ENCODE measurements around the gene PRKAR1B. TPM values are rescaled to one million over a fixed set of nuclear protein-coding genes. Genes with fewer than 3 reads are reported as not detected.

PRKAR1B gene
- total RNA-seq, 2 donors from 2014 or later, result 15.6 to 18.4 TPM

DNA sequence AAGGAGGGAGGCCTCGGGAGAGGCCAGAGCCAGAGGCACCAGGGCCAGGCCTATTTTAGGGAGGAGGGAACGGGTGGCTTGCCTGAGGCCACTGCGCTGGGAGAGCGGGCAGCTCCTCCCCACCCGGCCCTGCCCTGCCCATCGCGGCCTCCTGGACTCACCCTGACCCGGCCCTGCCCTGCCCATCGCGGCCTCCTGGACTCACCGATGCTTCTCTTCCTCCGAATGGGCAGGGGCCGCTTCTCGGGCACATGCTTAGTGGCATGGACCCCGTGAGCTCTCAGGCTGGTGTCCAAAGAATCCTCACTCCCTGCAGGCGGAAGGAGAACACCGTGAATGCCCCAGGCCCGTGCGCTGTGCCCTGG, 215.0 kb downstream of the PRKAR1B start:
- no peaks in the 10 kb centered on the region for H3K9me3 ChIP-seq
- H3K4me1 ChIP-seq (ENCODE audit: control insufficient read depth in 1 of 2, low read depth in 2 of 2), result peaks cover 36 to 78% of the 10 kb centered on the region in 2 donors
- DNase-seq (ENCODE audit: low spot score) (no peak), ATAC-seq (ENCODE audit: insufficient number of reproducible peaks, low FRiP score, low read depth) (no peak)
- no peaks in the 10 kb centered on the region for H3K27me3 ChIP-seq (replicated peaks; ENCODE audit: insufficient read depth)
- peak overlapping the region; percentile 100 for H3K4me3 ChIP-seq
- TF ChIP-seq, protein P1, sequence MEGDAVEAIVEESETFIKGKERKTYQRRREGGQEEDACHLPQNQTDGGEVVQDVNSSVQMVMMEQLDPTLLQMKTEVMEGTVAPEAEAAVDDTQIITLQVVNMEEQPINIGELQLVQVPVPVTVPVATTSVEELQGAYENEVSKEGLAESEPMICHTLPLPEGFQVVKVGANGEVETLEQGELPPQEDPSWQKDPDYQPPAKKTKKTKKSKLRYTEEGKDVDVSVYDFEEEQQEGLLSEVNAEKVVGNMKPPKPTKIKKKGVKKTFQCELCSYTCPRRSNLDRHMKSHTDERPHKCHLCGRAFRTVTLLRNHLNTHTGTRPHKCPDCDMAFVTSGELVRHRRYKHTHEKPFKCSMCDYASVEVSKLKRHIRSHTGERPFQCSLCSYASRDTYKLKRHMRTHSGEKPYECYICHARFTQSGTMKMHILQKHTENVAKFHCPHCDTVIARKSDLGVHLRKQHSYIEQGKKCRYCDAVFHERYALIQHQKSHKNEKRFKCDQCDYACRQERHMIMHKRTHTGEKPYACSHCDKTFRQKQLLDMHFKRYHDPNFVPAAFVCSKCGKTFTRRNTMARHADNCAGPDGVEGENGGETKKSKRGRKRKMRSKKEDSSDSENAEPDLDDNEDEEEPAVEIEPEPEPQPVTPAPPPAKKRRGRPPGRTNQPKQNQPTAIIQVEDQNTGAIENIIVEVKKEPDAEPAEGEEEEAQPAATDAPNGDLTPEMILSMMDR (IDR thresholded peaks at IDR 0.05), result no peak
- H3K27ac ChIP-seq, result peak overlapping the region; percentile 95 to 100
- H3K36me3 ChIP-seq, result peaks cover 45% of the 10 kb centered on the region

DNA sequence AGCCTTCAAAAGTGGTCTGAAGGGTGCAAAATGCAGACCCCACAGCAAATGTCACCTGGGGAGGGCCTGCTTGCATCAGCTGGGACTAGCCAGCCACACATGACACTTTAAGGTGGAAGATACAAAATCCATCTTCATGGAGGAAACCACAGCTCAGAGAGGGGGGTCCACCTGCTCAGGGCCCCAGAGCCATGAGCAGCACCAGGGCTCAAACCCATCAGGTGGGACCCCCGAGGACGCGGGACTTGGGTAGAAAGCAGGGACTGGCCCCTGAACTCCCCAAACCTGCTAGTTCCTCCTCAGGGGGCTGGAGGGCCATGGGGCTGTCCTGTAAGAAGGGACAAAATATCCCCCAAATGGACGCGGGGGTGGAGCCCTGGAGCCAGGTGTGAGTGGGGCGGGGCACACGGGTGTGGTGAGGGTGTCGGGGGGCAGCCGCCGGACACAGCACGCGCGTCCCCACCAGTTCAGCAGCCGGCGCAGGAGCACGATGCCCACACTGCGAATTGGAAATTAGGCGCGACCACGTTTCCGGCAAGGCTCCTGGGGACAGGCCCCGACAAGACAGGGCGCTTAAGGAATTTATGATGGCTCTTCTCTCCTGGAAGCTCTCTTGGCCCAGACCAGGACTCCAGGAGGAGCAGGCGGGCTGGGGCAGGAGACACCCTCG, 215.5 kb downstream of the PRKAR1B start:
- ATAC-seq (ENCODE audit: insufficient number of reproducible peaks, low FRiP score, low read depth) (no peak), DNase-seq (ENCODE audit: low spot score) (no peak)
- no peaks in the 10 kb centered on the region for H3K27me3 ChIP-seq (replicated peaks; ENCODE audit: insufficient read depth)
- TF ChIP-seq, protein P1 (IDR thresholded peaks at IDR 0.05), result no peak
- peak overlapping the region; percentile 95 to 100 for H3K27ac ChIP-seq
- peaks cover 36 to 83% of the 10 kb centered on the region in 2 donors for H3K4me1 ChIP-seq (ENCODE audit: control insufficient read depth in 1 of 2, low read depth in 2 of 2)
- H3K9me3 ChIP-seq, result no peaks in the 10 kb centered on the region
- no peak overlapping the region for H3K4me3 ChIP-seq
- peaks cover 49% of the 10 kb centered on the region for H3K36me3 ChIP-seq

DNA sequence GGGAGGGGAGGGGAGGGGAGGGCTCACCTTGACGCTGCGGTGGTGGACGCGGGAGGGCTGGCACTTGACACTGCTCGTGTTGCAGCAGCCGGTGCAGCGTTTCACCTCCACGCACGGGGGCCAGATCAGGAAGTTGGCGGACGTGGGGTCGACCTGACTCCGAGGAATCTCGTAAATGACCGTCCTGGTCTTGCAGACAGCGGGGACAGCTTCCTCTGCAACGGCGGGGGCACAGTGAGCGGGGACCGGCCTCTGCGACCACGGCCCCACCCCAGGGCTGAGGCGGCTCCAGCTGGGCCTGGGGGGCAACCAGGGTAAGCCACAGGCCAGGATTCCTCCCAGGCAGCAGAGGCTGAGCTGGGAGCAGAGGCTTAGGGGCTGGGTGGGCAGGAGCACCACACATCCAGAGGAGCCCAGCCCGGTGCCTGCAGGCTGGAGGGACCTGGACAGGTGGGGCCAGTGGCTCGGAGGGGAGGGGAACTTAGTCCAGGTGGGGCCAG, 216.2 kb downstream of the PRKAR1B start:
- no peak for DNase-seq (ENCODE audit: low spot score)
- H3K4me3 ChIP-seq, result no peak overlapping the region
- no peak overlapping the region for H3K27ac ChIP-seq
- no peak for ATAC-seq (ENCODE audit: insufficient number of reproducible peaks, low FRiP score, low read depth)
- H3K9me3 ChIP-seq, result no peaks in the 10 kb centered on the region
- no peaks in the 10 kb centered on the region for H3K27me3 ChIP-seq (replicated peaks; ENCODE audit: insufficient read depth)
- peaks cover 40 to 84% of the 10 kb centered on the region in 2 donors for H3K4me1 ChIP-seq (ENCODE audit: control insufficient read depth in 1 of 2, low read depth in 2 of 2)
- TF ChIP-seq, protein P1 (IDR thresholded peaks at IDR 0.05), result no peak
- peaks cover 54% of the 10 kb centered on the region for H3K36me3 ChIP-seq

DNA sequence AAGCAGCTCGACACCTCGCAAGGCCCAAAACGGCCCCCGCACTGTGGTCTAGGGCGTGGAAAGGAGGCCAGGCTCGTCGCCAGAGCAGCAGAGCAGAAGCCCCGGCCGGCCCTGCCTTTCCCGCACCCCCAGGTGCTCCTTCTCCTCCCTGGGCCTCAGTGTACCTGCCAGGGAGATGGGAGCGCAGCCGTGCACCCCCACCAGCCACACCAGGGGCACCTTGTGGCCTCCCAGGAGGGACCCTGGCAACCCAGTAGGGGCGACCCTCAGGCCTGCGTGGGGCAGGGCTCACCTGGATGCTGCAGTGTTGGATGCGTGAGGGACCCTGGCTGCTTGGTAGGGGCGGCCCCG, 217.0 kb downstream of the PRKAR1B start:
- Histone ChIP-seq H3K36me3 (peaks cover 54% of the 10 kb centered on the region), H3K27ac (peak overlapping the region; percentile 12 to 32), H3K4me3 (no peak overlapping the region), H3K27me3 (replicated peaks; ENCODE audit: insufficient read depth) (no peaks in the 10 kb centered on the region), H3K9me3 (no peaks in the 10 kb centered on the region), H3K4me1 (ENCODE audit: control insufficient read depth in 1 of 2, low read depth in 2 of 2) (peaks cover 40 to 84% of the 10 kb centered on the region in 2 donors)
- DNase-seq (ENCODE audit: low spot score) (no peak), ATAC-seq (ENCODE audit: insufficient number of reproducible peaks, low FRiP score, low read depth) (no peak)
- TF ChIP-seq, protein P1 (IDR thresholded peaks at IDR 0.05), result no peak

DNA sequence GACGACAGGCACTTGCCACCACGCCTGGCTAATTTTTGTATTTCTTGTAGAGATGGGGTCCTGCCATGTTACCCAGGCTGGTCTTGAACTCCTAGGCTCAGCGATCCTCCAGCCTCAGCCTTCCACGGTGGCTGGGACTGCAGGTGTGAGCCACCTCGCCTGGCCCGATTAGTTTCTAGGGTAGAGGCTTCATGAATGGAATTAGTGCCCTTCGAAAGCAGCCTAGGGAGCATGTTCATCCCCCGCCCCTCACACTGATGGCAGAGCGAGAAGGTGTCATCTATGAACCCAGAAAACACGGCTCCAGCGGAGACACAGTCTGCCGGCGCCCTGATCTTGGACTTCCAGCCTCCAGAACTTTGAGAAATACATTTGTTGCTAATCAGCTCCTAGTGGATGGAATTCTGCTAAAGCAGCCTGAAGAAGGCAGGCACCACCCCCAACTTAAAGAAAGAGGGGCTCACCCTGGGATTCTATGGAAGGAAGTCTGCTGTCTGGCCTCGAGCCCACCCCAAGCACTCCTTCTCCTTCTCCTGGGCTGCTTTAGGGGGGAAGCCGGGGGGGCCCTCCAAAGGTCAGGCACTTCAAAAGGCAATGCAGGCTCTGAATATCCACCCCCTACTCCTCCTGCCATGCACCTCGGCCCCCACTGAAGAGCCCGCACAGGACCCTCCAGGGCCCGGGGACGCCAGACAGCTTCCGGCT, 217.5 kb downstream of the PRKAR1B start:
- ATAC-seq (ENCODE audit: insufficient number of reproducible peaks, low FRiP score, low read depth), result no peak
- Histone ChIP-seq H3K4me3 (no peak overlapping the region), H3K9me3 (no peaks in the 10 kb centered on the region), H3K36me3 (peaks cover 54% of the 10 kb centered on the region), H3K27me3 (replicated peaks; ENCODE audit: insufficient read depth) (no peaks in the 10 kb centered on the region), H3K27ac (peak overlapping the region; percentile 12 to 32), H3K4me1 (ENCODE audit: control insufficient read depth in 1 of 2, low read depth in 2 of 2) (peaks cover 43 to 84% of the 10 kb centered on the region in 2 donors)
- TF ChIP-seq, protein P1 (IDR thresholded peaks at IDR 0.05), result no peak
- no peak for DNase-seq (ENCODE audit: low spot score)

Data from thoracic aorta (tissue), 2 donors.